DMS53 treated with DMSO at 0.1 percent for 48 hours (cell line): Measurements from ENCODE around the gene RTTN.
A peak's percentile ranks its signal among the peaks of the same experiment; 100 is the strongest.
"Not testable (repeated sequence)": the region's sequence is repeated elsewhere in the genome, so short reads cannot be mapped to it uniquely, and the experiment has no call there.

Experiments used
- DNase-seq: peaks from one replicate; lab custom pipeline; 2025; ENCODE audit not compliant: unreplicated experiment; lab: John Stamatoyannopoulos, UW

The RTTN gene, protein sequence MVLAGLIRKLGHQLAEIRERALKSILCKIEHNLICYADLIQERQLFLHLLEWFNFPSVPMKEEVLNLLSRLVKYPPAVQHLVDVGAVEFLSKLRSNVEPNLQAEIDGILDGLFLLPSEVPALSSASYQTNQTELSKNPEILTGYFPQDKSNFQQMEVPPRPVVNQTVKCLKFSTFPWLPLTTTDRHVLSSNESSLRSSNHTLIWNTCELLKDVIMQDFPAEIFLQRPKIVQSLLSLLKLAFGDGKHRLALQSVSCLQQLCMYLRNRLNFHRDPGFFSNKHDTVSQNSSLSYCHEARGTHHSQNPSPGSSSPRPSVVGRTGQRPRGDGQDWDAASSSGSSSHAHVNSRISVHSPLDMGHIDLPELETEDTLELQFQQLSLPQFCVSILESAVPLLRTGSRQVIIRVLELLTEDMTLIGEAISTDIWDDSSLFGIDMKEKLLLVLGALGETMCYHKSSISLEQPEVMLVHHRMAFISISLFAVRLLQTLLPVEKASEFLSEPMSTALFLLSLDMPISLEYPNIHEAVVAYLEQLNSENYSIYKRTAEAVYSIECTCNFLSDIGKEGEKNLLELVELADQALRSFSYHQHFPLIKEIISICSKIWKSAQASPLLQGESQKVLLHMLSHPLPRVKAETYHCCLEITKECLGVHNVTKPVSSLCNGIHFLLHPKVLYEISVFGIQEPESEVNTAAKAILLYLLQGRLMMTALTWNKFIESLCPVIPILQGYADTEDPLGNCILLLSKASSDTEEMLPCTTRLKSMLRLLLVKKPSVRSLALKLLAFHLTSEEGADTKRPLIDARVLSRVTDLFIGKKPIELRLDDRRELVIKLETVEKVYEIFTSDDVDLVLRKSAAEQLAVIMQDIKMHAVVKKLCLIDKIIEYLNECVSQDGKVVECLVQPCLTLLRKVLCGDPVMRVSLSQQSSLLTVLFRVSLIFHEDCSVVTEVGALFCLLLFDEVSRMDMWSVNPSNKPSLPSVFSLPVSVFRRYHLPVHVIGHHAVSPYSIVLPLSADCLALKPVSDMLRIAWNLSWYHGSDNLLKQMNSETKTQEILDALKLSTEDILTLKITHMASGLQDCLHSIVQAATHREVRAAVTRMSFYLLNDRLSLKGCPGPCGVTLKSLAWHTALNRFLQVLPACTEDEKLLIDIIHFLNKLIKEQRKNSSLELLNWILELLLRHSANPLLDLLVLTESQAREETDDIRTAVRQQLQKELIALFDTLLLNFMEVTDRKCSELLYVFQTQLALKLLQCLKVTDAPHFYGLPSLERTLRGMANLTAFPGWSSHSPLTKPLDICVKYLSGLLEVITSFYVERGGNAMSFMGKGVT (N-terminal part only)

DNA sequence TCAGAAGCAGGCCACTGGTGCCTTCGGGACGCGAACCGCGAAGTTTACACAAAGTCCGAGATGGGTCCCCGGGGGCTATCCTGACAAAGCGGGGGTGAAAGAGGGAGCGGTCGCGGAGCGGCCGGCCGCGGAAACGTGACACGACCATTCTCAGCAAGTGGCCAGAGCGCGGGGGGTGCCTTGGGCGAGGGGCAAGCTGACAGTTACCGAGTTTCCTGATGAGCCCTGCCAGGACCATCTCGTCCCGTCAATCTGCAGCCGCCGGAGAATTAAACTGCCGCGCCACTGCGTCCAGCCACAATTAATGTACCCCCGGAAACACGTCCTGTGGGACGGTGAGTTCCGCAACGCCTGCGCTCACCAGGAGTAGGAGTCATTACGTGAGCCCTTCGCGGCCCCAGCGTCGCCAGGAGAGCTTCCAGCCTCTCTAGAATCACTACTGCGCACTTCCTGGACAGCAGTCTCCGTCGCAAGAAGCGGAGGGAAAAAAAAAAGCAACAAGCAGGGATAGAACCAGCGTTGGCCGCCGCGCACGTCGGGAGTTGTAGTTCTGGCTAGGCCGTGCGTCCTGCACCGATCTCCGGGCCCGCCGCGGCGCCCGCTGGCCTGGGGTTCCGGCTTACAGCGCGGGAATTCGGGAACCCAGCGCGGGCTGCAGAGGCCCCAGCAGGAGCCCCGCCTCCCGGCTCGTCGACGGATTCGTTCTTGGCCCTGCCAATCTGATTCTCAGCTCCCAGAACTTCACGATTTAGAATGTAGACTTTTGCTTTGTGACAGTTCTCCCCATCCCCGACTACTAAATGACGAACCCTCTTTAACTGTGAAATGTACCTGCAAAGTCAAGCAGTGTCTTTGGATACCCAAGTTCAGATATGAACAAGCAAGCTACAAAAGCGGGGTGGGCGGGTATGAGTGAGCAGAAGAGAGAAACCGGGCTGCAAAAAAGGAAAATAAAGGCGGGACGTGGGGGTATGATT, at the start of gene RTTN:
RTTN (minus strand) TSS at position 267 of the 977 bp plus-strand sequence; CDS start at position 238, 29 bp downstream.
- DNase-seq = peak; percentile 99

DNA sequence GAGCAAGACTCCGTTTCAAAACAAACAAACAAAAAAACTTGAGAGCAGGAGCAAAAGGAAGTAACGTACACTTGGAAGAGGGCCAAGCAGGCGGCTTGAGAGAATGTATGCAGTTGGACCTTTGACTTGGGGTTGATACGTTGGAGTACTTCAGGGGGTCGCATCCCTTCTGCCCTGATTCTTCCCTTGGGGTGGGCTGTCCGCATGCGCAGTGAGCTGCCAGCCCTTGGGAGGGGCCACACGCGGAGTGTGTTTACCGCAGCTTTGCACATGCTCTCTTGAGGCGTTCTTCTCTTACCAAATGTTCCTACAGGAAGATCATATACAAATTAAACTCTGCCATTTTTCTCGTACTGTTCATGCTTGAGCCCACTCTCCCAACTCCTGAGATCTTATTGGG, 45.3 kb upstream of the RTTN start:
- peak; percentile 91 for DNase-seq

DNA sequence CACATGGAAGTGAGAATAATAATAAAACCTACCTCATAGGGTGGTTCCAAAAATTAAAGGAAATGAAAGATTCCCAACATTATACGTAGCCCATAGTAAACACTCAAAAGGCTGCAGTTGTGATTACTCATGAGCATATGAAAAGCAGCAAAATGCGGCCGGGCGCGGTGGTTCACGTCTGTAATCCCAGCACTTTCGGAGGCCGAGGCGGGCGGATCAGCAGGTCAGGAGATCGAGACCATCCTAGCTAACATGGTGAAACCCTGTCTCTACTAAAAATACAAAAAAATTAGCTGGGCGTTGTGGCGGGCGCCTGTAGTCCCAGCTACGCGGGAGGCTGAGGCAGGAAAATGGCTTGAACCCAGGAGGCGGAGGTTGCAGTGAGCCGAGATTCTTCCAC, 44.4 kb upstream of the RTTN start:
- DNase-seq = not testable (repeated sequence)

DNA sequence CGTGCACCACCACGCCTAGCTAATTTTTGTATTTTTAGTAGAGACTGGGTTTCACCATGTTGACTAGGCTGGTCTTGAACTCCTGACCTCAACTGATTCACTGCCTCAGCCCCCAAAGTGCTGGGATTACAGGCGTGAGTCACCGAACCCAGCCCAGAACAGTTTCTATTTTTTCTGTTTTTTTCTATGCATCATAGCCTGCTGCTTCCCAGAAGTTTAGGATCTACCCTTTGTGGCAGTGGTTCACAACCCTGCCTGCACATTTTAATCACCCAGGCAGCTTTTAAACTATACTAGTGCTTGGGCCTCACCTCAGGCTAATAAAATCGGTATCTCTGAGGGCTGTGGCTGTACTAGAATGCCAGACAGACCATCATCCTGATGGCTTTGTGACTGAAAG, 43.6 kb upstream of the RTTN start:
- DNase-seq = no peak

DNA sequence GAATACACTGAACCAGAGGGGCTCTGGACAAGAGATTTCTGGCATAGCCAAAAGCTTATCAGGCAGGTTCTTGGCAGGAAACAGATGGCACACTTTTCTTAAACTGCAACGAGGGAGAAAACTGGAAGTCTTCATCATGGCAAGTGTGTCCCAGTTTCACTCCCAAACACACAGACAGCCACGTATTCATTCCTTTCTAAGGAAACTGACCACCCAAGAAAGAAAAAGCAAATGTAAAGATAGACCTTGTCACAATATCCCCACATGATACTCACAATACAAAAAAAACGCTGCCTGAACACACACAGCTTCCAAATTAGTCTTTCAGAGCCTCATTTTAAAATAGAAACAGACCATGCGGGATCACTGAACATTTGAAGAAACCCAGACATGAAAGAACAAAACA, 40.6 kb upstream of the RTTN start:
- DNase-seq = no peak

DNA sequence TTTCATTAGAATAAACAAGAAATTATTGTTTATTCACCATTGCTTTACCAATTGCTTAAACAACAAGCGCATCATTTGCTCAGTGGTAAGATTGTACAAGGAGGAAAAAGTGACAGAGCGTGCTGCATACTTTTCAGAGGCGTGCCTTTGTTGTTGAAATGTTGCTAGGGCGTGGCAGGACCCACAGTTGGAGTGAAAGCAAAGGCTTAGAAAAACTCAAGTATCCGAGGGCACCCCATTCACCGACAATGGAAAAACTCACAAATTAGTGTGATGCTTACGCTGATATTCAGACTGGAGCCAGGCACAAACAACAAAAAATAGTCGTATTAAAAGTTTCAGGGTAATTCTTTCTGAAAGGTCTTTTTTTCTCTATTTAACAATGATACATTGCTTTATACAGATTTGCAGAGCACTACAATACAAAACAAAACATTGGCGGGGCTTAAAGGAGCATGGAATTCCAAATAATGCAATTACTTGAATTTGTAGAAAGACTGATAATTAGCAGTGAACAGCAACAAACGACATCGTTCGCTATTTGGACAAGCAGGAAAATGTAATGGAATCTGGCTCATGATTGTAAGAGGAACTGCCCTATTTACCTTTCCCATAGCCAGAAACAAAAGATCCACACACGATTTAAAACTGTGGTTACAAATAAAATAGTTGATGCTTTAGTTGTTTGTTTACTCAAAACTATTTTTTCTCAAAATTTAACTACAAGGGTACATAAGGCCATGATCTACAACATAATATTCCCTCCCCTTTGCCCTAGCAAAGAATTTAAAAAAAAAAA, 37.8 kb upstream of the RTTN start:
- no peak for DNase-seq

DNA sequence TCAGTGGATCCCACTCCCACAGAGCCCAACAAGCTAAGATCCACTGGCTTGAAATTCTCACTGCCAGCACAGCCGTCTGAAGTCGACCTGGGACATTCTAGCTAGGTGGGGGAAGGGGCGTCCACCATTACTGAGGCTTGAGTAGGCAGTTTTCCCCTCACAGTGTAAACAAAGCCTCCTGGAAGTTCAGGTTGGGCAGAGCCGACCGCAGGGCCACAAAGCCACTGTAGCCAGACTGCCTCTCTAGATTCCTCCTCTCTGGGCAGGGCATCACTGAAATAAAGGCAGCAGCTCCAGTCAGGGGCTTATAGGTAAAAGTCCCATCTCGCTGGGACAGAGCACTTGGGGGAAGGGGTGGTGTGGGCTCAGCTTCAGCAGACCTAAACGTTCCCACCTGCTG, 31.4 kb upstream of the RTTN start:
- not testable (repeated sequence) for DNase-seq

DNA sequence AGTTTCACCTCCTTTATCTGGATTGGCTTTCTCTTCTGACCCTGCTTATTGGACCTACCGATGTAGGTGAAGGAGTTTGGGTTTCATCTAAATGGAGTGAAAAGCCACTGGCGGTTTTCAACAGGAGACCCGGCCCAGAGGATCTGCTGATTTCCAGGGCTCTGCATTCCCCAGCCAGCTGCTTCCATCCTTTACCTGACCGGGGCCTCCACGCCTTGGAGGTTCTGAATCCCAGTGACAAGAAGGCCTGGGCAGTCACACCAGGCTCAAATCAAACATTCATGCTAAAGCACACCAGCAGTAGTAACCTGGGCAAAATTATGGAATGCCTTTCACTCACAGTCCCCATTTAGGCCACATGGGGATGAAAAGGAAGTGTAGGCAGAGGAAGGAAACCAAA, 30.0 kb upstream of the RTTN start:
- no peak for DNase-seq

DNA sequence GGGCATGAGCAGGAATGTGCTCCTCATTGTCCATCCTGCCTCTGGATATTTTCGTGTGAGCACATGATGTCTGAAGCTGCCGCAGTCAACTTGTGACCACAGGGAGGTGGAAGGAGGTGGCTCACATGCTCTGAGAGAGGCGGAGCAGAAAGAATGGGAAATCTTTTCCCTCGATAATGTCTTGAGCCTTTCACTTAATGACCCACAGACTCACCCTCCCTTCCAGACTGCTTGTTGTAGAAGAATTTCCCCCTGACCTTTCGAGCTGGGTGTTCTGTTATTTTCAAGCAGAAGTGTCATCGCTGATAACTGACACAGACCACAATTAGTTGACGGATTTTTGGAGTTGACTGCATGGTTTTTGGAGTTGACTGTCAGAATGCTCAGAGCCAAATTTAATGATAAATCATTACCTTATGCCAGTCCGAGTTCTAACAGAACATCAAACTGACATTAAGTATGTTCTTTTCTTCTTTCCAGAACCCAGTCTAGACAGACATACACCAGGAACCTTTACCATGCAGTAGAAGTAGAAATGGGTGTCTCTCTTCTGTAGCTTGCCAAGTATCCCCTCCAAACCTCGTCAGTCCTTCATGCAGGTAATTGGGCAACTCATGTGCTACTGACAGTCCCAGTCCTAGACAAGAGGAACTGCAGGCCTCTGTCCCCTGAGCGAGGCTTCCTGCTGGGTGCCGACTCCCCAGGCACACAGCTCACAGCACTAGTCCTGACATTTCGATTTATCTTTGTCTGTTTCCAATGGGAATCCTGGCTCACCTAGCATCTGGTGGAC, 29.4 kb upstream of the RTTN start:
- DNase-seq = no peak

DNA sequence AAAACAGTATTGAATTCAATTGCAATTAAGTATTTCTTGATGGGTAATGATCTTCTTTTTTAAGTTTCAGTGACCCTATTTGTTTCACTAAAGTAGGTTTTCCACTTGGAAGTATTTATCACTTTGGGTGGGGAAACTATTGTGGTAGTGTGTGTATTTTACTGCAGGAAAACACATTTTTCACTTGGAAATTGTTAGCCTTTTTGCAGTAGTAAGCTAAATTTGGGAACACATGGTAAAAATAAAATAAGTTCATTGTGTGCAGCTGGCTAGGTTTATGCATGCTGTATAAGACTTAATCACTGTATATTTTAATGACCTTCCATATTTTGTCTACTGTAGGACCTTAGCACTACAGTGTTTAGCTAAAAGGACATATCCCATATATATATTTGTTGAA, 28.5 kb upstream of the RTTN start:
- no peak for DNase-seq

DNA sequence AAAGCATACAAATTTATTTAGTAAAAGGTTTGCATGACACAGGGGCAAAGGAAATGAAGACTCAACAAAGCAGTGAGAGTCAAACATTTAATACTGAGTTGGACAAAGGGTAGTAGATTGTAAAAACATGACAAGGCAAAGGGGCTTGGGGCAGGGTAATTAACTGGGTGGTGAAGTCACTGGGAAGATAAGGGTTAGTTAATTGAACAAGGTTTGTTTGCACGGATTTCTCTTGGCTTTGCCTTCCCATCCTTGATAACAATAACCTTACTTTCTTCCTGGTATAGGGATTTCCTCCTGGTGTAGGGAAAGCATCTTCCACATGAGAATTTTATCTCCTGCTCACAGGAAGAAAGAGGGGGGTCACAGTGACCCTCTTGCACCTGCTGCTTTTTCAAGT, 26.8 kb upstream of the RTTN start:
- no peak for DNase-seq

DNA sequence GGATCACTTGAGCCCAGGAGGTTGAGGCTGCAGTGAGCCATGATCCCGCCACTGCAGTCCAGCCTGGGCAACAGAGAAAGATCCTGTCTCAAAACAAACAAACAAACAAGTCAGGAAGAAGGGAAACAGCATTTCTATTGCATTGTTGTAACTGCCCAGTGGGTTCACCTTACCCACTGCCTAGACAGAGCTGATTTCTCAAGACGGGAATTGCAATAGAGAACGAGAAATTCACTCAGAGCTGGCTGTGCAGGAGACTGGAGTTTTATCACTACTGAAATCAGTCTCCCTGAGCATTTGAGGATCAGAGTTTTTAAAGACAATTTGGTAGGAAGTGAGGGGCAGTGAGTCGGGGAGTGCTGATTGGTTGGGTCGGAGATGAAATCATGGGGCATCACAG, 24.2 kb upstream of the RTTN start:
- no peak for DNase-seq

DNA sequence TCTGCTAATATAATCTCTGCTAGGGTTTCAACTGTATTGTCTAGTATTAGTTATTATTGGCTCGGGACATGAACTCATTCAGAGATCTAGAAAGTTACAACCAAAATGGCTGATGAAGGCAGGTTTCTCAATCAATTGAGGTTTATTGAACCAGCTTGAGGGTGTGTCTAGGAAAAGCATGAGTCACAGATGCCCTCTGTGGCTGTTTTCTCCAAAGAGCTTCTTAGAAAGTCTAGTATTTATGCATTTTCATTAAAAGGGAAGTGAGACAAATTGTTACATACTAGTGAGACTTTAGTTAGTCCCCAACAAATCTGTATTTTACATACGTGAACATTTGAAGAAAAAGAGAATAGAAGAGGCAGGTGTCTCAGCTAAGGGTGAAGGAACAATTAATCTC, 23.0 kb upstream of the RTTN start:
- DNase-seq = no peak

DNA sequence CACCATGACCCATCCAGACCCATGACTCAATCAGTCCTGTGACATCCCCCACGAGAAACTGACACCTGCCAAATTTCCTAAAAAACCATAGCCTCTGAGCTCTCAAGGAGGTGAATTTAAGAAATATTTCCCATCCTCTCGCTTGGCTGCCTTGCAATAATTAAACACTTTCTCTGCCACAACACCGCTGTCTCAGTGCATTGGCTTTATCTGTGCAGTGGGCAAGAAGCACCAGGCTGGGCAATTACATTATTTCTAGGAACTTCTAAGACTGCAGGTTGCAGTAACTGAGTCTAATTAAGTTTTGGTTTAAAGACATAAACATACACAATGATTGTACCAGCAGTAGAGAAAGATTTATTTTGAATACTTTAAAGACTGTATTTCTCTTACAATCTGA, 22.0 kb upstream of the RTTN start:
- DNase-seq = no peak

DNA sequence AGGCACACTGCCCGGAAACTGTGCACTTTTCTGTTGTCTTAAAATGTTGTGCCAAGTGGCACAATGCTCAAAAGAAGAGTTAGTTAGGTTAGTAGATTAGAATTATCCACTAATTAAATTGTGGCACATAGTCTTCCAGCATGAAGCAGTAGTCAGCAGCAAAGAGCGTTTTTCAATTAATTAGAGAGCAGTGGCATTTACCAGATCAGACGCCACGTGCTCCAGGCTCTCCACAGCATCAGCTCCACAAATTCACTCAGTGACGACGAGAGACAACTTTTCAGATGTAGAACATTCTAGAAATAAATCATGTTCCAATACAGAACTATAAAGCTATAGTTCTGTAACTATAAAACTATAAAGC, 16.4 kb upstream of the RTTN start:
- DNase-seq = no peak

DNA sequence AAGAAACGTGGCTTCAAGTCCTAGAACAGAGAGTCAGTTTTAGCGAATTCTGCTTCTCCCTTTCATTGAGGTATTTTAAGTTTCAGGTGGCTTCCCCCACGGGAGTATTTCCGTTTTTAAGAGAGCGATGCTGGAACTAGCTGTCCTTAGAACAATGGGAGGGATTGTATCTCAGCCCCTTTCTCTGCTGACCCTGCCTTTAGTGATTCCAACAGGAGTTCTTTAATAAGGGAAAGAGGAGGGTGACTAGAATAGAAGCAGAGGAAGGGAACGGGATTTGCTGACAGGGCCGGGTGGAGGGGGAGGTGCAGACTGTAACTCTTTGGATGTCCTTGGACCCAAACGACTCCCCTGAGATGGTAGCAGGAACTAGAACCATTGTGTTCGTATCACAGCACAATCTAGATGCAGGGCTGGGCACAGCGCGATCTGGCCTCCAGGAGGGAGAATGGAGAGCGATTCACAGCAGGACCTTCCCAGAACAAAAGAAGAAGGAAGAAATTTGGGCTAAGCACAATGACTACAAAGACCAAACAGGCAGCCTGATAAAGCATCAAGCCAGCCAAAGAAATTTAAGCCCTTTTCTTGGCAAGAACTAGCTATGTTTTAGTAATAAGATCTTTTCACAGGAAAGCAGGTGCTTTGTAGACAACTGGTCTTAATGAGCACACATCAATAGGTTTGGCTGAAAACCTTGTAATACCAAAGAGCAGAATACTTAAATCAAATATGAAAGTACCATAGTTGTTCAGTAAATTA, 15.8 kb upstream of the RTTN start:
- no peak for DNase-seq

DNA sequence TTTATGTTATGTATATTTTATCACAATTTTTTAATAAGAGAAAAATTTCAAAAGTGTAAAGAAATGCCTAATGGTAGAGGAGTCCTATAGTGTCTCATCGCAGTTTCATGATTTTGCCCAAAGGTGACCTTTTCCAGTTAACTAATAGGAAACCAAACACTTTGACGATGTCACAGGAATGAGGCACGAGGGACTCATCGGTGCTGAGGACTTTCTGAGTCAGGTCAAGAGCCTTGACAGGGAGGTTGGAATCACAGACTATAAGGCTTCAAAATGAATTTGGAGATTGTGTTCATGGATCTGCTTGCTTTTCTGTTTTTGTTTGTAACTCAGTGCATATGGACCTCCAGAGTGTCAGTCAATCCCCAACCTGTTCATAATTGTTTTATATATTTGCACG, 15.1 kb upstream of the RTTN start:
- no peak for DNase-seq

DNA sequence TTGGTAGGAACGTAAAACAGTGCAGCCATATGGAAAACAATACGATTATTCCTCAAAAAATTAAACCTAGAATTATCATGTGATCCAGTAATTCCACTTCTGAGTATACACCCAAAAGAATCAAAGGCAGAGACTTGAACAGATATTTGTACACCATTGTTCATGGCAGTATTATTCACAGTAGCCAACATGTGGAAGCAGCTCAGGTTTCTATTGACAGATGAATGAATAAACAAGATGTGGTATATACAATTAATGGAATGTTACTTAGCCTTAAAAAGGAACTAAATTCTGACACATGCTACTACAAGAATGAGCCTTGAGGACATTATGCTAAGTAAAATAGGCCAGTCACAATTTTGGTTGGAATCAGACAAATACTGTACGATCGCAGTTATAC, 14.2 kb upstream of the RTTN start:
- no peak for DNase-seq
